RWPE2 (cell line): ENCODE measurements around the gene HS3ST5.
"Not testable (repeated sequence)": the region's sequence is repeated elsewhere in the genome, so short reads cannot be mapped to it uniquely, and the experiment has no call there.

ENCODE experiments used
- ATAC-seq: fragments of 200-7000 bp; cut with Tn5 transposase; 3 replicates; pipeline ENCODE4 v1.9.1; 2021; ENCODE audit warnings: low read depth
- DNase-seq: peaks from one replicate; pipeline ENCODE4 v3.0.0-alpha.2; 2020; ENCODE audit warnings: low spot score
- H3K27ac ChIP-seq: fragments of 450-650 bp; 2 replicates; pipeline ENCODE4 v1.5.1; 2017; ENCODE audit warnings: mild to moderate bottlenecking; ENCODE audit not compliant: poor library complexity, severe bottlenecking
- H3K27me3 ChIP-seq: fragments of 250-450 bp; sonication (Bioruptor Pico); 2 replicates; pipeline ENCODE4 v1.5.1; 2021; ENCODE audit warnings: mild to moderate bottlenecking, moderate library complexity; ENCODE audit not compliant: insufficient read depth, poor library complexity, severe bottlenecking
- H3K36me3 ChIP-seq: fragments of 250-450 bp; sonication (Bioruptor Pico); 2 replicates; pipeline ENCODE4 v1.5.1; 2020; ENCODE audit warnings: low read depth, mild to moderate bottlenecking, moderate library complexity
- H3K4me1 ChIP-seq: fragments of 250-450 bp; sonication (Bioruptor Pico); 2 replicates; pipeline ENCODE4 v1.5.1; 2021; ENCODE audit warnings: mild to moderate bottlenecking, moderate library complexity; ENCODE audit not compliant: insufficient read depth, poor library complexity, severe bottlenecking
- H3K4me3 ChIP-seq: fragments of 250-450 bp; sonication (Bioruptor Pico); 2 replicates; pipeline ENCODE4 v1.5.1; 2021; ENCODE audit warnings: mild to moderate bottlenecking, moderate library complexity; ENCODE audit not compliant: severe bottlenecking
- H3K9me3 ChIP-seq: fragments of 250-450 bp; sonication (Bioruptor Pico); 2 replicates; pipeline ENCODE4 v1.5.1; 2021; ENCODE audit warnings: mild to moderate bottlenecking, moderate library complexity; ENCODE audit not compliant: severe bottlenecking
- CTCF ChIP-seq: fragments of 450-650 bp; IDR thresholded peaks from one replicate; pipeline ENCODE4 v1.5.1; 2017; ENCODE audit warnings: mild to moderate bottlenecking, moderate library complexity; ENCODE audit not compliant: poor library complexity, severe bottlenecking

HS3ST5 gene

GRCh38 chr6:114157848-114158247 lies 185.0 kb downstream of the HS3ST5 start:
- DNase-seq (no peak), ATAC-seq (no peak)
- Histone ChIP-seq H3K27me3 (peaks cover 14% of the 10 kb centered on the region), H3K4me3 (no peak overlapping the region), H3K27ac (no peak overlapping the region), H3K9me3 (no peaks in the 10 kb centered on the region), H3K4me1 (no peaks in the 10 kb centered on the region), H3K36me3 (no peaks in the 10 kb centered on the region)
- TF ChIP-seq CTCF = no peak

GRCh38 chr6:114155763-114156162 lies 187.1 kb downstream of the HS3ST5 start:
- Histone ChIP-seq H3K27ac (no peak overlapping the region), H3K4me1 (no peaks in the 10 kb centered on the region), H3K9me3 (no peaks in the 10 kb centered on the region), H3K36me3 (no peaks in the 10 kb centered on the region), H3K27me3 (peaks cover 14% of the 10 kb centered on the region), H3K4me3 (no peak overlapping the region)
- DNase-seq (no peak), ATAC-seq (no peak)
- no peak for TF ChIP-seq CTCF

GRCh38 chr6:114154812-114155211 lies 188.0 kb downstream of the HS3ST5 start:
- H3K4me1 ChIP-seq = no peaks in the 10 kb centered on the region
- ATAC-seq (no peak), DNase-seq (no peak)
- H3K27ac ChIP-seq = no peak overlapping the region
- H3K36me3 ChIP-seq = no peaks in the 10 kb centered on the region
- peaks cover 14% of the 10 kb centered on the region for H3K27me3 ChIP-seq
- no peaks in the 10 kb centered on the region for H3K9me3 ChIP-seq
- TF ChIP-seq CTCF = no peak
- no peak overlapping the region for H3K4me3 ChIP-seq

GRCh38 chr6:114153448-114153847 lies 189.4 kb downstream of the HS3ST5 start:
- no peak overlapping the region for H3K27ac ChIP-seq
- DNase-seq (no peak), ATAC-seq (no peak)
- no peaks in the 10 kb centered on the region for H3K4me1 ChIP-seq
- peaks cover 3% of the 10 kb centered on the region for H3K27me3 ChIP-seq
- H3K9me3 ChIP-seq = no peaks in the 10 kb centered on the region
- no peak for TF ChIP-seq CTCF
- H3K4me3 ChIP-seq = no peak overlapping the region
- H3K36me3 ChIP-seq = no peaks in the 10 kb centered on the region

GRCh38 chr6:114151064-114151690 lies 191.6 kb downstream of the HS3ST5 start:
- Histone ChIP-seq H3K27ac (no peak overlapping the region), H3K4me3 (no peak overlapping the region), H3K9me3 (no peaks in the 10 kb centered on the region), H3K4me1 (no peaks in the 10 kb centered on the region), H3K27me3 (no peaks in the 10 kb centered on the region), H3K36me3 (no peaks in the 10 kb centered on the region)
- ATAC-seq = no peak
- no peak for TF ChIP-seq CTCF
- DNase-seq = no peak

GRCh38 chr6:114149182-114149581 lies 193.6 kb downstream of the HS3ST5 start:
- DNase-seq, H3K9me3 ChIP-seq, H3K27ac ChIP-seq, ATAC-seq, H3K36me3 ChIP-seq, H3K4me1 ChIP-seq, H3K4me3 ChIP-seq, H3K27me3 ChIP-seq: not testable (repeated sequence)
